UCSD-AML1 (cell line): ENCODE measurements around the gene ZIC1.

ENCODE experiments used
- DNase-seq: peaks from one replicate; lab custom pipeline; 2025; ENCODE audit not compliant: unreplicated experiment; lab: John Stamatoyannopoulos, UW

The ZIC1 gene

DNA sequence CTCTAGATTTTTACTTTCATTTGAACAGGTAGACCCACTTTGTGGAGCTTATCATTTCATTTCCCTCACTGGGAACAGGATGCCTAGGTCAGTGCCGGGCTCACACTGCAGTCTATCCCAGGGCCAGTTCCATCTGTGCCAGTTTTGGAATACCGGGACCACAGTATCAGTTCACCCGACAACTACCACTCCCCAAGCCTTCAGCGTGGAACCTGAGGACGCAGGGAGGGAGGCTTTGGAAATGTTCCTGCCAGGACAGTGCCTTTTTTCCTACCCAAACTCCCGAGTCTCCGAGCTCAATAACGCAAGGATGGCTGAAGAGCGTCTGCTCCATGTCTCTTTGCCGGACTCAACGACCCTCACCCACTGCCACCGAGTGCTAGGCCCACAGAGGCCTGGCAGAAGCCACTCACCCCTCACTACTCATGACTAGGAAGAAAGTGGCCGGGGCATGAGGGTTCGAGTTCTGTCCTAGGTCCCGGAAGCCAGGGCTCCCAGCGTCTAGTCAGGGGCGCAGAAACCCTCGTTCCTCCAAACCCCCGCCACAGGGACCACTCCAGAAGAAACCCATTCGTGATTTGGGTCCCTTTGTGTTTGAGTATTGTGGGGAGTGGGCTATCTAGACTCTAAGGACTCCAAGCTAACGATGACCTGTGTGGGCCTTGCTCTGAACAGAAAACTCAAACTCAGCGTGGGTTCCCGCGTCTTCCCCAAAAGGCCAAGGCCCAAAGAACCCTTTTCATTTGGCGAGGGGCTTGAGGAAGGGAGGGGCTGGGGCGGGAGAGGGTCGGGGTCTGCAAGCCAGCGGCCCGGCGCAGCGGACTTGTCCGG is 11.4 kb downstream of the ZIC1 start:
- DNase-seq: no peak

GRCh38 chr3:147421184-147421912 is 12.2 kb downstream of the ZIC1 start:
- no peak for DNase-seq

DNA sequence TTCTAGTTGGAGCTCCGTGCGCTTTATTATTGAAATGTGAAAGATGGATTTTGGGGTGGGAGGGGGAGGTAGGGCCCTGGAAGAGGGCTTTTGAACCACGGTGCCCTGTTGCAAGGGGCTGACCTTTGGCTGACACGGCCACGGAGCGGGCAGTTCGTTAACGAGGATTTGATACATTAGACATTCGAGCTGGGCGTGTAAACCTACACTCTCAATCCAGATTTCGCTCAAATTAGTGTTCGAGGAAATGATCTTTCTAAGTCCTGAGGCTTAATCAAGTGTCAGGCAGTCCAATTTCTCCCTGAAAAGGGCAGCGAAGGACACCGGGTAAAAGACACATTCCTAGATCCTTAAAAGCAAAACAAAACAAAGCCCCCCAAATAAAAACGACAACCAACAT is 13.0 kb downstream of the ZIC1 start:
- no peak for DNase-seq

GRCh38 chr3:147422601-147423536 is 13.7 kb downstream of the ZIC1 start:
- DNase-seq: no peak

GRCh38 chr3:147423537-147423797 is 14.3 kb downstream of the ZIC1 start:
- DNase-seq: no peak

GRCh38 chr3:147423798-147424580 is 14.8 kb downstream of the ZIC1 start:
- DNase-seq: no peak

- DNase-seq: no peak
Measured at GRCh38 chr3:147424581-147425387, 15.6 kb downstream of the ZIC1 start.

DNA sequence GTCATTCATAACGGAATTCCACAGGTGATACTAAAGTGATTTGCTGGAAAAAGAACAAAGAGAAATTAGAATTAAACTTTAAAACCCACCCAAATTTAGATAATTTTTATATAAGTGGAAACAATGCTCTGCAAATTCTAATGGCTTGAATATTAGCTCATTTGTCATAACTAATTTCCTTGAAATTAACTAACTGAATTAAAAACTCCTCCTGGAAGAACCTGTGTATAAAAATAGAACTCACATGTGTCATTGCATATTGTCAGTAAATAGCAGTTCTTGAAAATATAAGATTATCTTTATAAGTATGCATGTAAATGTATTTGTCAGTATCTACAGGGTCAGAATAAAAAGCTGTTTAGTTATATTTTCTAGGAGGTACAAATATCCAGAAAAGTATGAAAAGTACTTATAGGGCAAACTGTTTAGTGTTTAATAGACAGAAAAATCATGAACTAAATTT is 16.3 kb downstream of the ZIC1 start:
- DNase-seq: no peak

GRCh38 chr3:147426931-147427330 is 17.8 kb downstream of the ZIC1 start:
- no peak for DNase-seq

DNA sequence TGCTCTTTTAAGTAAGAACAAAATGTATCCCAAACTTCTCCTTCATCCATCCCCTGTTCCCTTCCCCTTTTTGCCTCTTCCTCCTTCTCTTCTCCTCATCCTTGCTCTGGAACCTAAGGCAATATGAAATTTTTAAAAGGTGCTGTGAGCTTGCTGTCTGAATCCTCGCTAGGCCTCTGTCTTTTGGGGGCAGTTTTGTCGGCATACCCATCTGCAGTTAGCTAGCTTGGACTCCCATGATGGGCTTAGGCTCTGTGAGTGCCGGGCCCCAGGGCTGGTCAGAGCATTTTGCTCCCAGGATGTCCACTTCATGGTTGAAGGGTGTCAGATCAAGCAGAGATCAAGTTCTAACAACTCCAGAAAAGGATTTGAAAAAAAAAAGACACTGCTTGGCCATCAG is 18.6 kb downstream of the ZIC1 start:
- no peak for DNase-seq

DNA sequence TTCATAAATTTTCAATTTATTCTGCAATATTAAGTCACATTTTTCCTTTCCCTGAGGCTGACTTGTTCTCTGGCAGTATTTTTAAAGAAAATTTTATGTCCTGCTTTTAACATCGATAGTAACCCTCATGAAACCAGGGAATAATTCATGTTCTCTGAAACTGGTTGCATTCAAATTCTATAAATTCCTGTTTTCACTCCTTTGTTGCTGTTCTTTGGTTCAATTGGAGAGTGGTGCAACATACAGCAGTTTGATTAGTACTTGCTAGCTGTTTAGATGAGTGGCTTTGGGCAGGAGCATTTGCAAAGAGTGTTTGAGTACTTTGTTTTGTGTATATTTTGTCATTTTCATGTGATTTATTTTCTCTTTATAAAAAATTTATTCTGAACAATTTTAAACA is 19.2 kb downstream of the ZIC1 start:
- DNase-seq: no peak

DNA sequence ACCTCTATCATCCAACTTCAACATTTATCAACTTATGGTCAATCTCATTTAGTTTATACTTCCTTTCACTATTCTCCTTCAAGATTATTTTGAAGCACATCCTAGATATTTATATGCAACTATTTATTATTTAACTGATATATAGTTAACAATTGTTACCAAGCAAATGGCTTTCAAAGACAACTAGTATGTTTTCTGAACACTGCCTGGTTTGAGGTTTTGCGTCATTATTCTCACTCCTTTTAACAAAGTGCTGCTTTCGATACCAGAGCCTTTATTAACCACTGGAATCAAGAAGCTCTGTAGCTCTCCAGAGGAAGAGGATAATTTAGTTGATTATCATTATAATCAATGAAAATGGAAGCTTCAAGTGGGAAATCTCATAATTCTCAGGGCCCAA is 19.6 kb downstream of the ZIC1 start:
- DNase-seq: no peak

DNA sequence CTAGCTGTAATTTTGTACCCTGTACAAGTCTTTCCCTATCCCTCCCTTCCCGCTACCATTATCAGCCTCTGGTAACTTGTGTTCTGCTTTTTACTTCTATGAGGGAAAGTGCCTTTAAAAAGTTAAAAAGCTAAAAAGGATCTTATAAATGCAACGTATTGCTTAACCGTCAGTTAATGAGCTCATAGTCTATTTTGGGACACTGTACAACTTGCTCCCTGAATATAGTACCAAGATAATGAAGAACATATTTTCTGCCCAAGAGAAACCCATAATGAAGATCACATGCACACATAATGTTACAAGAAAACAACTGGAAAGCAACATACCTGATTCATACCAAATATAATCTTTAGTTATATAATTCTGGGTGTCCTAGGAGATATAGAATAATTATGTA is 22.6 kb downstream of the ZIC1 start:
- no peak for DNase-seq

DNA sequence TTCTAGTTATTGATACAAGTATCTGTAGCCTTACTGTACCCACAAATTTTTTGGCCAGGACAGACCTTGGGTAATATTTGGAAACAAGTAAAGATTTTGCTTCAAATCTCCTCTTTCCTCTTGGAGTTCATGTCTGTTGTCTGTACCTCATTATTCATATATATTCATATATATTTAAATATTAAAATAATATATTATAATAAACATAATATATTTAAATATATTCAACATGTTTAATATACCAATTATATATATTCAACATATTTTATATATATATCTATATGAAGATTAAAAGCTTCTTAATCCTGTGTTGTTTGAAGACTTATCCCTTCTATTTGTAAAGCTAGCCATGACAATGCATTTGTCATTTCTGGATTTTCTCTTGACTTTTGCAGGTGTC is 38.1 kb downstream of the ZIC1 start:
- no peak for DNase-seq

- no peak for DNase-seq
Measured at GRCh38 chr3:147449669-147450068, 40.5 kb downstream of the ZIC1 start.

DNA sequence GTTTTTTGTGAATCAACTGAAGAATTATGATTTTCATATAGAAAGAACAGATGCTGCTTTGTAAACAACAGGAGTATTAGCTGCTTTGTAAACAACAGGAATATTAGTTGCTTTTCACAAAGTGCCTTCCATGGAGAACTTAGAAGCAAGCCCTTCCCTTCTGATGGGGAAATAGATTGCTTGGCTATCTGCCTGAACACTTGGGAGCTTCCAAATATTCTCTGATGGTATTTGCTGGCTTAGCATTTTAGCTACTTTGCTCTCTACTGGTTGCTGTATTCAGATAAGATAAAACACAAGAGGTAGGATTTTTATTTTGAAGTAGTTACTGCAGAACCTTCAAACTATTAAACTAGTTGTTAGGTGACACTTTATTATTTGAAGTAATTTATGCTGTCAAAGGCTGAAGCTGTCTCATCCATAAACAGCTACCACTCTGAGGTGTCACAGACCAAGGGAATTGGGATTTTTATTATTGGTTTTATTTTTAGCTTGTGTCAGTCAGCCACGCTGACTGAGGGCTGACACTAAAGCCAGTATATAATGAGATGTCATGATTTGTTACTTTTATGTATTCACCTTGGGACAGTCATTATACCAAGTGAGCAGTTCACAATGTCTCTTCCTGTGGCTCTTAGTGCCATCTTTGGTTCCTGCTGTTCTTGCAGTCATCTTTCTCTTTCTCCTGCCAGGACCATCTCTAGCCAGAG is 50.0 kb downstream of the ZIC1 start:
- no peak for DNase-seq

GRCh38 chr3:147462856-147463255 is 53.7 kb downstream of the ZIC1 start:
- DNase-seq: no peak
